NK-92 treated with Interleukin-12 subunit alpha and Interleukin-12 subunit beta, amount 100 ng/mL, for 24 hours (cell line): ENCODE measurements around the gene FAM216B.

Experiments
- DNase-seq: peaks from one replicate; lab custom pipeline; 2025; lab: John Stamatoyannopoulos, UW

The FAM216B gene

GRCh38 chr13:42832341-42833096 lies 51.1 kb downstream of the FAM216B start:
- DNase-seq = no peak

- DNase-seq = no peak
These were observed 53.6 kb downstream of the FAM216B start for GRCh38 chr13:42834946-42835345.

GRCh38 chr13:42836930-42837690 lies 55.7 kb downstream of the FAM216B start:
- no peak for DNase-seq
